ENCODE results near the gene CFAP100. TPM values are rescaled to one million over a fixed set of nuclear protein-coding genes. Genes with fewer than 3 reads are reported as not detected.

The CFAP100 gene
- total RNA-seq, 1 experiment from 2014 or later: not detected

GRCh38 chr3:126365351-126366277 lies 29.1 kb upstream of the CFAP100 start:
- Mint-ChIP-seq H3K27ac (ENCODE audit: unreplicated experiment) (no peak overlapping the region), H3K9me3 (ENCODE audit: unreplicated experiment) (no peaks in the 10 kb centered on the region), H3K27me3 (ENCODE audit: insufficient read depth, unreplicated experiment) (peaks cover 6% of the 10 kb centered on the region), H3K4me3 (ENCODE audit: unreplicated experiment) (no peak overlapping the region), H3K36me3 (ENCODE audit: insufficient read depth, unreplicated experiment) (no peaks in the 10 kb centered on the region), H3K4me1 (ENCODE audit: low read depth, unreplicated experiment) (no peaks in the 10 kb centered on the region)
- ChIA-PET CTCF (interaction anchor here (0.7 kb wide), 1 partner anchor 23 kb away, joined by 4 read pairs; no protein-coding TSS in a partner anchor), POLR2A (no interaction called here)
- no peaks in the 10 kb centered on the region; the same call in 1 of the 2 replicates for H3K27me3 ChIP-seq (replicated peaks; ENCODE audit: control insufficient read depth, insufficient read depth, low read length)
- DNase-seq: peak in 1 of 2 experiments; percentile 32
- H3K4me3 ChIP-seq (ENCODE audit: low read depth, low read length): no peak overlapping the region
- intact Hi-C loops (cut with micrococcal nuclease; ENCODE audit: unreplicated experiment): no loop called here
- no peaks in the 10 kb centered on the region for H3K4me1 ChIP-seq
- TF ChIP-seq CTCF (IDR thresholded peaks at IDR 0.05; ENCODE audit: insufficient read depth in 1 of 2, low read depth in 1 of 2, low read length in 1 of 2, severe bottlenecking in 1 of 2, unreplicated experiment in 1 of 2): peak in 1 of 2 experiments; percentile 21
- no peaks in the 10 kb centered on the region for H3K36me3 ChIP-seq (ENCODE audit: control insufficient read depth, insufficient read depth, low read length)
- BruUV-seq (replicated peaks): no TSS peak
- no peaks in the 10 kb centered on the region for H3K9me3 ChIP-seq

GRCh38 chr3:126367316-126367805 lies 27.3 kb upstream of the CFAP100 start:
- H3K9me3 Mint-ChIP-seq (ENCODE audit: unreplicated experiment): no peaks in the 10 kb centered on the region
- no peak overlapping the region for H3K4me3 Mint-ChIP-seq (ENCODE audit: unreplicated experiment)
- H3K36me3 Mint-ChIP-seq (ENCODE audit: insufficient read depth, unreplicated experiment): no peaks in the 10 kb centered on the region
- no TSS peak for BruUV-seq (replicated peaks)
- no peak overlapping the region for H3K27ac Mint-ChIP-seq (ENCODE audit: unreplicated experiment)
- Histone ChIP-seq H3K9me3 (no peaks in the 10 kb centered on the region), H3K4me3 (ENCODE audit: low read depth, low read length) (no peak overlapping the region), H3K4me1 (no peaks in the 10 kb centered on the region), H3K27me3 (replicated peaks; ENCODE audit: control insufficient read depth, insufficient read depth, low read length) (no peaks in the 10 kb centered on the region), H3K36me3 (ENCODE audit: control insufficient read depth, insufficient read depth, low read length) (no peaks in the 10 kb centered on the region)
- H3K4me1 Mint-ChIP-seq (ENCODE audit: low read depth, unreplicated experiment): no peaks in the 10 kb centered on the region
- CTCF ChIA-PET: no interaction called here
- TF ChIP-seq CTCF (IDR thresholded peaks at IDR 0.05; ENCODE audit: insufficient read depth in 1 of 2, low read depth in 1 of 2, low read length in 1 of 2, severe bottlenecking in 1 of 2, unreplicated experiment in 1 of 2): no peak
- POLR2A ChIA-PET: no interaction called here
- peaks cover 4% of the 10 kb centered on the region for H3K27me3 Mint-ChIP-seq (ENCODE audit: insufficient read depth, unreplicated experiment)
- intact Hi-C loops (cut with micrococcal nuclease; ENCODE audit: unreplicated experiment): no loop called here
- DNase-seq: no peak

DNA sequence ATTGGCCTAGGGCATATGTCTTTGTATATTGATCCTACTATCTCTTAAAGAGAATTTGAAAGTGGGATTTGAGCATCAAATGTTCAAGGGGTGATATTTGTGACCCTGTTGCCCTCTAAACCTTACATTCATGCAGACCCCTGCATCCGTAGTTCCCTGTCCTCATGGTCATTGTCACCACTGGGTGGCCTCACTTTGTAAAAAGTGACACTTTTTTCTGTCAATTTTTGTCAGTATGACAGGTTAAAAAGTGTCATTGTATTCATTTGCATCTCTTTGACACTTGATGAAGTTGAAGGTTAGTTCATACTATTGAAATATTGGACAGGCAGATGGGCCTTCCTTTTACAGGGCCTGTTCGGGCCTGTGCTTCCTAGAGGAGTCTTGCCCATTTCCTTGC lies 25.2 kb upstream of the CFAP100 start:
- H3K9me3 ChIP-seq: no peaks in the 10 kb centered on the region
- H3K4me3 ChIP-seq (ENCODE audit: low read depth, low read length): no peak overlapping the region
- no peak overlapping the region for H3K27ac Mint-ChIP-seq (ENCODE audit: unreplicated experiment)
- H3K36me3 ChIP-seq (ENCODE audit: control insufficient read depth, insufficient read depth, low read length): no peaks in the 10 kb centered on the region
- H3K4me1 Mint-ChIP-seq (ENCODE audit: low read depth, unreplicated experiment): no peaks in the 10 kb centered on the region
- intact Hi-C loops (cut with micrococcal nuclease; ENCODE audit: unreplicated experiment): no loop called here
- H3K36me3 Mint-ChIP-seq (ENCODE audit: insufficient read depth, unreplicated experiment): no peaks in the 10 kb centered on the region
- no peak overlapping the region for H3K4me3 Mint-ChIP-seq (ENCODE audit: unreplicated experiment)
- ChIA-PET POLR2A (no interaction called here), CTCF (no interaction called here)
- no peaks in the 10 kb centered on the region for H3K4me1 ChIP-seq
- no peak for DNase-seq
- H3K27me3 Mint-ChIP-seq (ENCODE audit: insufficient read depth, unreplicated experiment): peaks cover 3% of the 10 kb centered on the region
- no TSS peak for BruUV-seq (replicated peaks)
- H3K27me3 ChIP-seq (replicated peaks; ENCODE audit: control insufficient read depth, insufficient read depth, low read length): no peaks in the 10 kb centered on the region
- TF ChIP-seq CTCF (IDR thresholded peaks at IDR 0.05; ENCODE audit: insufficient read depth in 1 of 2, low read depth in 1 of 2, low read length in 1 of 2, severe bottlenecking in 1 of 2, unreplicated experiment in 1 of 2): no peak
- no peaks in the 10 kb centered on the region for H3K9me3 Mint-ChIP-seq (ENCODE audit: unreplicated experiment)

Data from Caco-2 (cell line).